BLaER1 (cell line): ENCODE measurements around the gene GTF2IRD1.

Experiments
- H3K27ac ChIP-seq: shearing (Covaris generic); formaldehyde crosslinking; 2 replicates; pipeline ENCODE4 v1.8.1; 2022
- H3K27me3 ChIP-seq: shearing (Covaris generic); formaldehyde crosslinking; 2 replicates; pipeline ENCODE4 v1.8.1; 2022
- H3K36me3 ChIP-seq: shearing (Covaris generic); formaldehyde crosslinking; 2 replicates; pipeline ENCODE4 v1.8.1; 2022
- H3K4me1 ChIP-seq: shearing (Covaris generic); formaldehyde crosslinking; 2 replicates; pipeline ENCODE4 v1.8.1; 2022
- H3K4me2 ChIP-seq: shearing (Covaris generic); formaldehyde crosslinking; 2 replicates; pipeline ENCODE4 v1.8.1; 2022
- H3K4me3 ChIP-seq: shearing (Covaris generic); formaldehyde crosslinking; 2 replicates; pipeline ENCODE4 v1.8.1; 2022
- H3K9ac ChIP-seq: shearing (Covaris generic); formaldehyde crosslinking; 2 replicates; pipeline ENCODE4 v1.8.1; 2022
- H3K9me3 ChIP-seq: shearing (Covaris generic); formaldehyde crosslinking; 2 replicates; pipeline ENCODE4 v1.8.1; 2022
- H4K20me1 ChIP-seq: shearing (Covaris generic); formaldehyde crosslinking; 2 replicates; pipeline ENCODE4 v1.8.1; 2022
- Cebpa-rat ChIP-seq: shearing (Covaris generic); IDR thresholded peaks from 2 replicates; pipeline ENCODE4 v1.8.1; 2022

The GTF2IRD1 gene

GRCh38 chr7:74568658-74569057 lies 115.0 kb downstream of the GTF2IRD1 start:
- no peak for TF ChIP-seq Cebpa-rat
- peaks cover 40% of the 10 kb centered on the region for H3K36me3 ChIP-seq
- peak overlapping the region; percentile 39; the same call in 1 of the 2 replicates for H3K4me2 ChIP-seq
- no peak overlapping the region for H3K4me3 ChIP-seq
- no peaks in the 10 kb centered on the region for H3K9me3 ChIP-seq
- H3K4me1 ChIP-seq = peaks cover 28% of the 10 kb centered on the region
- H3K9ac ChIP-seq = no peak overlapping the region
- no peaks in the 10 kb centered on the region for H4K20me1 ChIP-seq
- no peaks in the 10 kb centered on the region for H3K27me3 ChIP-seq
- H3K27ac ChIP-seq = 0 out of 2 replicates have a peak overlapping the region, but pooled peaks have one; percentile 2

- Histone ChIP-seq H3K4me1 (peaks cover 29% of the 10 kb centered on the region), H3K9ac (no peak overlapping the region), H3K27ac (peak overlapping the region; percentile 18; the same call in 1 of the 2 replicates), H3K4me2 (no peak overlapping the region), H4K20me1 (no peaks in the 10 kb centered on the region), H3K4me3 (no peak overlapping the region), H3K9me3 (no peaks in the 10 kb centered on the region), H3K36me3 (peaks cover 31% of the 10 kb centered on the region), H3K27me3 (no peaks in the 10 kb centered on the region)
- no peak for TF ChIP-seq Cebpa-rat
These were observed 115.9 kb downstream of the GTF2IRD1 start for GRCh38 chr7:74569501-74570075.

- Histone ChIP-seq H3K9ac (no peak overlapping the region), H3K9me3 (no peaks in the 10 kb centered on the region), H3K4me1 (peaks cover 29% of the 10 kb centered on the region), H3K27ac (no peak overlapping the region), H3K4me2 (no peak overlapping the region), H3K4me3 (no peak overlapping the region), H3K36me3 (peaks cover 26% of the 10 kb centered on the region), H3K27me3 (no peaks in the 10 kb centered on the region), H4K20me1 (no peaks in the 10 kb centered on the region)
- TF ChIP-seq Cebpa-rat = no peak
These were observed 116.9 kb downstream of the GTF2IRD1 start for GRCh38 chr7:74570533-74571156.

GRCh38 chr7:74572301-74572979 lies 118.7 kb downstream of the GTF2IRD1 start:
- H3K27ac ChIP-seq = no peak overlapping the region
- peak overlapping the region; percentile 28; the same call in 1 of the 2 replicates for H3K4me2 ChIP-seq
- H3K9ac ChIP-seq = peak overlapping the region; percentile 41; the same call in 1 of the 2 replicates
- no peak overlapping the region for H3K4me3 ChIP-seq
- no peaks in the 10 kb centered on the region for H3K9me3 ChIP-seq
- TF ChIP-seq Cebpa-rat = no peak
- H3K27me3 ChIP-seq = no peaks in the 10 kb centered on the region
- peaks cover 29% of the 10 kb centered on the region for H3K36me3 ChIP-seq
- H3K4me1 ChIP-seq = peaks cover 29% of the 10 kb centered on the region
- H4K20me1 ChIP-seq = no peaks in the 10 kb centered on the region

GRCh38 chr7:74573512-74573911 lies 119.8 kb downstream of the GTF2IRD1 start:
- H3K27ac ChIP-seq = no peak overlapping the region
- H3K4me1 ChIP-seq = peaks cover 22% of the 10 kb centered on the region
- peak overlapping the region; percentile 28; the same call in 1 of the 2 replicates for H3K4me2 ChIP-seq
- no peaks in the 10 kb centered on the region for H4K20me1 ChIP-seq
- peaks cover 29% of the 10 kb centered on the region for H3K36me3 ChIP-seq
- H3K27me3 ChIP-seq = no peaks in the 10 kb centered on the region
- H3K9ac ChIP-seq = no peak overlapping the region
- no peaks in the 10 kb centered on the region for H3K9me3 ChIP-seq
- no peak overlapping the region for H3K4me3 ChIP-seq
- no peak for TF ChIP-seq Cebpa-rat

- Histone ChIP-seq H3K9ac (no peak overlapping the region), H3K36me3 (peaks cover 44% of the 10 kb centered on the region), H3K4me3 (no peak overlapping the region), H3K9me3 (no peaks in the 10 kb centered on the region), H3K27ac (no peak overlapping the region), H3K4me2 (no peak overlapping the region), H3K27me3 (no peaks in the 10 kb centered on the region), H3K4me1 (peaks cover 15% of the 10 kb centered on the region), H4K20me1 (no peaks in the 10 kb centered on the region)
- TF ChIP-seq Cebpa-rat = no peak
These were observed 121.5 kb downstream of the GTF2IRD1 start for GRCh38 chr7:74575083-74575784.

- H4K20me1 ChIP-seq = no peaks in the 10 kb centered on the region
- no peak overlapping the region for H3K9ac ChIP-seq
- peaks cover 44% of the 10 kb centered on the region for H3K36me3 ChIP-seq
- H3K9me3 ChIP-seq = no peaks in the 10 kb centered on the region
- no peak overlapping the region for H3K4me2 ChIP-seq
- no peak overlapping the region for H3K27ac ChIP-seq
- peaks cover 15% of the 10 kb centered on the region for H3K4me1 ChIP-seq
- no peak overlapping the region for H3K4me3 ChIP-seq
- no peak for TF ChIP-seq Cebpa-rat
- no peaks in the 10 kb centered on the region for H3K27me3 ChIP-seq
These were observed 122.1 kb downstream of the GTF2IRD1 start for GRCh38 chr7:74575811-74576210.

- H3K9me3 ChIP-seq = no peaks in the 10 kb centered on the region
- H4K20me1 ChIP-seq = no peaks in the 10 kb centered on the region
- no peak overlapping the region for H3K27ac ChIP-seq
- H3K27me3 ChIP-seq = no peaks in the 10 kb centered on the region
- no peak overlapping the region for H3K4me2 ChIP-seq
- H3K4me3 ChIP-seq = no peak overlapping the region
- no peak overlapping the region for H3K9ac ChIP-seq
- peaks cover 49% of the 10 kb centered on the region for H3K36me3 ChIP-seq
- H3K4me1 ChIP-seq = no peaks in the 10 kb centered on the region
- TF ChIP-seq Cebpa-rat = no peak
These were observed 126.3 kb downstream of the GTF2IRD1 start for GRCh38 chr7:74579800-74580685.

- Histone ChIP-seq H4K20me1 (no peaks in the 10 kb centered on the region), H3K4me2 (no peak overlapping the region), H3K27ac (no peak overlapping the region), H3K4me3 (no peak overlapping the region), H3K9ac (no peak overlapping the region), H3K9me3 (no peaks in the 10 kb centered on the region), H3K36me3 (peaks cover 52% of the 10 kb centered on the region), H3K27me3 (no peaks in the 10 kb centered on the region), H3K4me1 (peaks cover 11% of the 10 kb centered on the region)
- TF ChIP-seq Cebpa-rat = no peak
These were observed 128.3 kb downstream of the GTF2IRD1 start for GRCh38 chr7:74581916-74582440.
